GM18907 (cell line): ENCODE measurements around the gene SLC25A6.
A peak's percentile ranks its signal among the peaks of the same experiment; 100 is the strongest.
"Not testable (repeated sequence)": the region's sequence is repeated elsewhere in the genome, so short reads cannot be mapped to it uniquely, and the experiment has no call there.

Experiments
- ATAC-seq: cut with Tn5 transposase; IDR thresholded peaks from one replicate; pipeline ENCODE4 v1.9.1; 2021; ENCODE audit warnings: mild to moderate bottlenecking, moderate library complexity; ENCODE audit not compliant: unreplicated experiment

The SLC25A6 gene

GRCh38 chrX:1416327-1416784, 24.4 kb upstream of the SLC25A6 start:
- no peak for ATAC-seq

GRCh38 chrX:1412551-1413161, 20.7 kb upstream of the SLC25A6 start:
- no peak for ATAC-seq

GRCh38 chrX:1411326-1411725, 19.4 kb upstream of the SLC25A6 start:
- no peak for ATAC-seq

GRCh38 chrX:1407035-1407434, 15.1 kb upstream of the SLC25A6 start:
- no peak for ATAC-seq

GRCh38 chrX:1405769-1406168, 13.9 kb upstream of the SLC25A6 start:
- ATAC-seq = not testable (repeated sequence)

- ATAC-seq = not testable (repeated sequence)
Measured at GRCh38 chrX:1403867-1404266, 12.0 kb upstream of the SLC25A6 start.

- no peak for ATAC-seq
Measured at GRCh38 chrX:1403228-1403627, 11.3 kb upstream of the SLC25A6 start.

GRCh38 chrX:1401611-1402430, 9.9 kb upstream of the SLC25A6 start:
- ATAC-seq = no peak

GRCh38 chrX:1400742-1401471, 9.0 kb upstream of the SLC25A6 start:
- ATAC-seq = no peak

GRCh38 chrX:1400049-1400448, 8.1 kb upstream of the SLC25A6 start:
- ATAC-seq = no peak

- no peak for ATAC-seq
Measured at GRCh38 chrX:1398431-1399340, 6.8 kb upstream of the SLC25A6 start.

- no peak for ATAC-seq
Measured at GRCh38 chrX:1397441-1398270, 5.7 kb upstream of the SLC25A6 start.

- no peak for ATAC-seq
Measured at GRCh38 chrX:1397001-1397400, 5.1 kb upstream of the SLC25A6 start.

- no peak for ATAC-seq
Measured at GRCh38 chrX:1395646-1396216, 3.8 kb upstream of the SLC25A6 start.

GRCh38 chrX:1394731-1395501, 3.0 kb upstream of the SLC25A6 start:
- no peak for ATAC-seq

GRCh38 chrX:1393871-1394615, 2.1 kb upstream of the SLC25A6 start:
- ATAC-seq = no peak

GRCh38 chrX:1392376-1393068, 609 bp upstream of the SLC25A6 start:
- ATAC-seq = peak; percentile 35

GRCh38 chrX:1391370-1391706, 575 bp downstream of the SLC25A6 start:
- ATAC-seq = no peak
